K562 (cell line): Measurements from ENCODE around the gene HECA. TPM values are rescaled to one million over a fixed set of nuclear protein-coding genes. Genes with fewer than 3 reads are reported as not detected.

Experiments
- AFF1 ChIP-seq, 2 experiments: fragments of 450-650 bp; IDR thresholded peaks; 2 replicates each; pipeline ENCODE4 v1.6.1; 2018; ENCODE audit warnings: mild to moderate bottlenecking in 2 of 2, low read depth in 1 of 2; ENCODE audit not compliant: partially characterized antibody in 2 of 2
- ARID1B ChIP-seq: fragments of 450-650 bp; IDR thresholded peaks from 2 replicates; pipeline ENCODE4 v1.6.1; 2016; ENCODE audit warnings: antibody characterized with exemption, mild to moderate bottlenecking, inconsistent platforms
- C11orf30 ChIP-seq: fragments of 450-650 bp; IDR thresholded peaks from 2 replicates; pipeline ENCODE4 v1.6.1; 2016; ENCODE audit warnings: low read depth, mild to moderate bottlenecking
- CTCF ChIP-seq, 3 experiments: IDR thresholded peaks in 2 of 3; conservative IDR thresholded peaks in 1 of 3; 2 replicates each; pipeline ENCODE4 v1.5.1; 2011 to 2012; ENCODE audit warnings: low read length in 3 of 3, mild to moderate bottlenecking in 3 of 3, control low read depth in 2 of 3, improper control_type of control experiment in 1 of 3, inconsistent platforms in 1 of 3, low read depth in 1 of 3, mixed read lengths in 1 of 3, moderate library complexity in 1 of 3; ENCODE audit not compliant: insufficient read depth in 2 of 3
- DMBX1 ChIP-seq: fragments of 250-450 bp; sonication (Bioruptor Pico); IDR thresholded peaks from 2 replicates; pipeline ENCODE4 v1.8.0; 2022; ENCODE audit warnings: inconsistent platforms, mild to moderate bottlenecking, moderate library complexity, borderline replicate concordance
- MAFG ChIP-seq: fragments of 450-650 bp; conservative IDR thresholded peaks from 2 replicates; pipeline ENCODE4 v1.6.1; 2016; ENCODE audit warnings: missing genetic modification characterization, missing compliant biosample characterization
- MXD1 ChIP-seq: fragments of 250-450 bp; sonication (Bioruptor Pico); IDR thresholded peaks from 2 replicates; pipeline ENCODE4 v1.8.0; 2021; ENCODE audit warnings: borderline replicate concordance, mild to moderate bottlenecking, moderate library complexity; ENCODE audit not compliant: poor library complexity, severe bottlenecking
- POLR2A ChIP-seq: fragments of 450-650 bp; conservative IDR thresholded peaks from 2 replicates; pipeline ENCODE4 v1.6.1; 2016
- SRSF9 ChIP-seq: fragments of 200-400 bp; formaldehyde crosslinking; IDR thresholded peaks from 2 replicates; pipeline ENCODE4 v1.6.1; 2017; ENCODE audit warnings: low read depth, low read length, borderline replicate concordance
- TCF3 ChIP-seq: sonication (generic); formaldehyde crosslinking; IDR thresholded peaks from 2 replicates; pipeline ENCODE4 v1.4.0; 2020; ENCODE audit warnings: mild to moderate bottlenecking, missing genetic modification reagents
- TSC22D4 ChIP-seq: fragments of 450-650 bp; IDR thresholded peaks from 2 replicates; pipeline ENCODE4 v1.6.1; 2016; ENCODE audit warnings: missing genetic modification characterization, missing biosample characterization, control low read depth
- YBX1 ChIP-seq: fragments of 450-650 bp; IDR thresholded peaks from 2 replicates; pipeline ENCODE4 v1.7.1; 2016; ENCODE audit warnings: mild to moderate bottlenecking
- ZBTB11 ChIP-seq, 3 experiments: fragments of 200-800 bp in 1 of 3; fragments of 250-450 bp in 1 of 3; fragments of 450-650 bp in 1 of 3; sonication (Bioruptor Pico) in 1 of 3; sonication (Bioruptor generic) in 1 of 3; formaldehyde crosslinking in 1 of 3; IDR thresholded peaks; 2 replicates each; pipeline versions ENCODE4 v1.6.1 to v1.8.0; 2016 to 2022; ENCODE audit warnings: mild to moderate bottlenecking in 2 of 3, missing genetic modification characterization in 2 of 3, missing compliant biosample characterization in 1 of 3, moderate library complexity in 1 of 3
- ZNF146 ChIP-seq: IDR thresholded peaks from one replicate; pipeline ENCODE4 v1.6.1; 2018; ENCODE audit warnings: missing compliant biosample characterization; ENCODE audit not compliant: unreplicated experiment
- ZNF436 ChIP-seq: fragments of 250-450, 450-650 bp; sonication (Bioruptor Pico); formaldehyde crosslinking; IDR thresholded peaks from 2 replicates; pipeline ENCODE4 v1.7.0; 2020; ENCODE audit warnings: mild to moderate bottlenecking
- polyA plus RNA-seq, 8 experiments: library from polyadenylated mRNA; depleted of rRNA in 4 of 8; stranded (reverse) in 5 of 8; unstranded in 3 of 8; fragments of >200 nt; fragmentation: Nextera tagmentation in 2 of 8; fragmentation: Illumina TruSeq in 1 of 8; extraction: Ambion mirVana in 2 of 8; extraction: Trizol in 1 of 8; gene quantifications; 2 replicates each; pipeline versions ENCODE4 v1.2.1 to v1.2.3, GENCODE V29; 2011 to 2014; ENCODE audit warnings: inconsistent platforms in 1 of 8, missing spikeins in 1 of 8
- total RNA-seq, 7 experiments: library from RNA; depleted of rRNA in 6 of 7; stranded (reverse); fragments of >200 nt in 6 of 7; fragmentation: Illumina TruSeq in 2 of 7; extraction: Trizol in 2 of 7; gene quantifications; 2 replicates each; pipeline versions ENCODE4 v1.2.1 to v1.2.3, GENCODE V29; 2011 to 2021; ENCODE audit warnings: low replicate concordance in 1 of 7
- TF ChIP-seq, protein P1 (sequence below): fragments of 250-450 bp; sonication (Bioruptor Pico); IDR thresholded peaks from 2 replicates; pipeline ENCODE4 v1.5.0; 2020; ENCODE audit warnings: mild to moderate bottlenecking

The HECA gene
- total and polyA plus RNA-seq, 9 of the 15 experiments (the other 6 are each of a cell fraction or from before 2014, with no cell fraction given): 0.31 to 2.3 (median 1.1) TPM

DNA sequence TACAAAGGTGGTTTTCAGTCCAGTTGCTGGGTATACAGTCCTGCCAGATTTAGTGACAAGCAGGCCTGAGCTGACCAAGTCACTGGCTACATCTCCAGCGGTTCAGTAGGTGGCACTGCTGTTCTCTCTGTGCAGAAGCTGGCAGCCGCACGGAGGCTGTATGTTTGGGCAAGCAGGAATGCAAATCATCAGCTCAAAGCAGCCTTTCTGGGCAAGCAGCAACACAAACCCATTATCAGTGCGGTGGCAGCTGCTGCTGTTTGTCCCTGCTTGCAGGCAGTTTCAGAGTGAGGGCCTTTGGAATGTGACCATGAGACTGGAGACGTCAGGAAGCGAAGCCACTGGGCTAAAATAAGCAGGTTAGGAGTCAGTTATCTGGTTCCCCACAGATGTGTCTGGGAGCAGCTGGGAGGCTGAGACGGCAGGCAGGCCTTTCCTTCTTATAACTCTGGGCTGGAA lies 84.4 kb downstream of the HECA start (continued):
- TF ChIP-seq ZNF436: no peak
- TF ChIP-seq DMBX1: peak; percentile 72; the same call in 1 of the 2 replicates
- TF ChIP-seq, protein P1, sequence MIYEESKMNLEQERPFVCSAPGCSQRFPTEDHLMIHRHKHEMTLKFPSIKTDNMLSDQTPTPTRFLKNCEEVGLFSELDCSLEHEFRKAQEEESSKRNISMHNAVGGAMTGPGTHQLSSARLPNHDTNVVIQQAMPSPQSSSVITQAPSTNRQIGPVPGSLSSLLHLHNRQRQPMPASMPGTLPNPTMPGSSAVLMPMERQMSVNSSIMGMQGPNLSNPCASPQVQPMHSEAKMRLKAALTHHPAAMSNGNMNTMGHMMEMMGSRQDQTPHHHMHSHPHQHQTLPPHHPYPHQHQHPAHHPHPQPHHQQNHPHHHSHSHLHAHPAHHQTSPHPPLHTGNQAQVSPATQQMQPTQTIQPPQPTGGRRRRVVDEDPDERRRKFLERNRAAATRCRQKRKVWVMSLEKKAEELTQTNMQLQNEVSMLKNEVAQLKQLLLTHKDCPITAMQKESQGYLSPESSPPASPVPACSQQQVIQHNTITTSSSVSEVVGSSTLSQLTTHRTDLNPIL (CRISPR knock-in tag): no peak
- no peak for TF ChIP-seq C11orf30
- TF ChIP-seq SRSF9: no peak
- TF ChIP-seq POLR2A: no peak
- peak; percentile 30; the same call in 1 of the 2 replicates for TF ChIP-seq MAFG (tag)
- peak; percentile 71 to 75 (median 74) for TF ChIP-seq CTCF (IDR thresholded peaks at IDR 0.05 in 2 of 3, conservative IDR thresholded peaks at IDR 0.05 in 1 of 3; ENCODE audit: insufficient read depth in 2 of 3, low read depth in 1 of 3, low read length in 3 of 3)
- TF ChIP-seq TCF3 (CRISPR knock-in tag): peak; percentile 92
- TF ChIP-seq YBX1: no peak
- no peak for TF ChIP-seq ZNF146 (CRISPR knock-in tag)
- TF ChIP-seq TSC22D4 (tag): no peak
- TF ChIP-seq AFF1 (IDR thresholded peaks at IDR 0.05; ENCODE audit: low read depth in 1 of 2, partially characterized antibody in 2 of 2): no peak
- no peak for TF ChIP-seq ZBTB11 (CRISPR knock-in tag; IDR thresholded peaks at IDR 0.05)
- no peak for TF ChIP-seq MXD1 (CRISPR knock-in tag)
- TF ChIP-seq ARID1B: peak; percentile 74
